ENCODE measurements around the gene LRG1. TPM values are rescaled to one million over a fixed set of nuclear protein-coding genes. Genes with fewer than 3 reads are reported as not detected.

Gene LRG1
- total RNA-seq, 1 experiment from 2014 or later = 0.08 TPM

DNA sequence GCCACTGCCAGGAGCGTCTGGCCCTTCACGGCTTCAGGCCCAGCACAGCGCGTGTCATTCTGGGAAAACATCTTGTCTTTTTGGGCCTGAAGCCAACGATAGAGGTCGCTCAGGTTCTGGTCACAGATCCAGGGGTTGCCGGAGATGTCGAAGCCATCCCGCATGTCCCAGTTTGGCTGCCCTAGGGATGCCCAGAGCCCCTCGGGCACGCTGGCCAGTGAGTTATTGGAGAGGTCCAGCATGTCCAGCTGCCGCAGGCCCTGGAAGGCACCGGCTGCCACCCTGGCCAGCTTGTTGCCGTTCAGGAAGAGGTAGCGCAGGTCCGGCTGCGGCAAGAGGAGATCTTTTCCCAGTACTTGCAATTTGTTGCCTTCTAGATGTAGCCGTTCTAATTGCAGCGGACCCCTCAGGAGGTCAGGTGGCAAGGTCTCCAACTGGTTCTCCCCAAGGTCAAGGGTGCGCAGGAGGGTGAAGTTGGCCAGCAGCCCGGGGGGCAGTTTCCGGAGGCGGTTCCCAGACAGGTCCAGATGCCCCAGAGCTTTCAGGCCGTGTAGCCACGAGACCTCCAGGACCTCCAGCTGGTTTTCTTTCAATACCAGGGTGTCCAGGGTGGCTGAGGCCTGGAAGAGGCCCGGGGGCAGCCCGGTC is 1.8 kb downstream of the LRG1 start:
- no TSS peak for BruUV-seq (replicated peaks)
- POLR2A ChIA-PET = interaction anchor here (0.5 kb wide), 1 partner anchor 67 kb away, joined by 3 read pairs; no protein-coding TSS in a partner anchor
- Histone ChIP-seq H3K9me3 (ENCODE audit: control insufficient read depth, insufficient read depth, low read depth, low read length) (no peaks in the 10 kb centered on the region), H3K27me3 (ENCODE audit: control insufficient read depth, insufficient read depth, low read length) (no peaks in the 10 kb centered on the region), H3K36me3 (ENCODE audit: control insufficient read depth, insufficient read depth, low read length) (no peaks in the 10 kb centered on the region), H3K4me1 (ENCODE audit: control insufficient read depth, insufficient read depth, low read length) (peaks cover 5% of the 10 kb centered on the region; the same call in 1 of the 2 replicates), H3K4me3 (ENCODE audit: low read depth in 2 of 2, low read length in 2 of 2) (no peak overlapping the region), H3K27ac (ENCODE audit: low read length) (no peak overlapping the region)
- CTCF ChIA-PET = interaction anchor here (0.5 kb wide), 1 partner anchor 12 kb away, joined by 3 read pairs; no protein-coding TSS in a partner anchor
- in situ Hi-C loops (cut with HindIII; ENCODE audit: low pct_unique_long_range_greater_than_20kb, low sequenced_read_pairs) = no loop called here
- TF ChIP-seq SIN3A (IDR thresholded peaks at IDR 0.05; ENCODE audit: borderline replicate concordance, insufficient read depth, low read depth, low read length) = no peak
- no peak for TF ChIP-seq TCF7L2 (IDR thresholded peaks at IDR 0.05; ENCODE audit: low read depth, low read length)
- TF ChIP-seq, protein P1, sequence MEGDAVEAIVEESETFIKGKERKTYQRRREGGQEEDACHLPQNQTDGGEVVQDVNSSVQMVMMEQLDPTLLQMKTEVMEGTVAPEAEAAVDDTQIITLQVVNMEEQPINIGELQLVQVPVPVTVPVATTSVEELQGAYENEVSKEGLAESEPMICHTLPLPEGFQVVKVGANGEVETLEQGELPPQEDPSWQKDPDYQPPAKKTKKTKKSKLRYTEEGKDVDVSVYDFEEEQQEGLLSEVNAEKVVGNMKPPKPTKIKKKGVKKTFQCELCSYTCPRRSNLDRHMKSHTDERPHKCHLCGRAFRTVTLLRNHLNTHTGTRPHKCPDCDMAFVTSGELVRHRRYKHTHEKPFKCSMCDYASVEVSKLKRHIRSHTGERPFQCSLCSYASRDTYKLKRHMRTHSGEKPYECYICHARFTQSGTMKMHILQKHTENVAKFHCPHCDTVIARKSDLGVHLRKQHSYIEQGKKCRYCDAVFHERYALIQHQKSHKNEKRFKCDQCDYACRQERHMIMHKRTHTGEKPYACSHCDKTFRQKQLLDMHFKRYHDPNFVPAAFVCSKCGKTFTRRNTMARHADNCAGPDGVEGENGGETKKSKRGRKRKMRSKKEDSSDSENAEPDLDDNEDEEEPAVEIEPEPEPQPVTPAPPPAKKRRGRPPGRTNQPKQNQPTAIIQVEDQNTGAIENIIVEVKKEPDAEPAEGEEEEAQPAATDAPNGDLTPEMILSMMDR (IDR thresholded peaks at IDR 0.05) = no peak
- no peak for TF ChIP-seq POLR2AphosphoS5 (IDR thresholded peaks at IDR 0.05; ENCODE audit: low read depth, low read length)
- TF ChIP-seq, protein P2, sequence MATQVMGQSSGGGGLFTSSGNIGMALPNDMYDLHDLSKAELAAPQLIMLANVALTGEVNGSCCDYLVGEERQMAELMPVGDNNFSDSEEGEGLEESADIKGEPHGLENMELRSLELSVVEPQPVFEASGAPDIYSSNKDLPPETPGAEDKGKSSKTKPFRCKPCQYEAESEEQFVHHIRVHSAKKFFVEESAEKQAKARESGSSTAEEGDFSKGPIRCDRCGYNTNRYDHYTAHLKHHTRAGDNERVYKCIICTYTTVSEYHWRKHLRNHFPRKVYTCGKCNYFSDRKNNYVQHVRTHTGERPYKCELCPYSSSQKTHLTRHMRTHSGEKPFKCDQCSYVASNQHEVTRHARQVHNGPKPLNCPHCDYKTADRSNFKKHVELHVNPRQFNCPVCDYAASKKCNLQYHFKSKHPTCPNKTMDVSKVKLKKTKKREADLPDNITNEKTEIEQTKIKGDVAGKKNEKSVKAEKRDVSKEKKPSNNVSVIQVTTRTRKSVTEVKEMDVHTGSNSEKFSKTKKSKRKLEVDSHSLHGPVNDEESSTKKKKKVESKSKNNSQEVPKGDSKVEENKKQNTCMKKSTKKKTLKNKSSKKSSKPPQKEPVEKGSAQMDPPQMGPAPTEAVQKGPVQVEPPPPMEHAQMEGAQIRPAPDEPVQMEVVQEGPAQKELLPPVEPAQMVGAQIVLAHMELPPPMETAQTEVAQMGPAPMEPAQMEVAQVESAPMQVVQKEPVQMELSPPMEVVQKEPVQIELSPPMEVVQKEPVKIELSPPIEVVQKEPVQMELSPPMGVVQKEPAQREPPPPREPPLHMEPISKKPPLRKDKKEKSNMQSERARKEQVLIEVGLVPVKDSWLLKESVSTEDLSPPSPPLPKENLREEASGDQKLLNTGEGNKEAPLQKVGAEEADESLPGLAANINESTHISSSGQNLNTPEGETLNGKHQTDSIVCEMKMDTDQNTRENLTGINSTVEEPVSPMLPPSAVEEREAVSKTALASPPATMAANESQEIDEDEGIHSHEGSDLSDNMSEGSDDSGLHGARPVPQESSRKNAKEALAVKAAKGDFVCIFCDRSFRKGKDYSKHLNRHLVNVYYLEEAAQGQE (IDR thresholded peaks at IDR 0.05; ENCODE audit: insufficient read depth in 1 of 2, low read depth in 2 of 2, low read length in 1 of 2) = no peak
- intact Hi-C loops (cut with micrococcal nuclease; ENCODE audit: unreplicated experiment) = no loop called here
- DNase-seq (ENCODE audit: low read depth, low spot score) = no peak
- no peak for ATAC-seq

DNA sequence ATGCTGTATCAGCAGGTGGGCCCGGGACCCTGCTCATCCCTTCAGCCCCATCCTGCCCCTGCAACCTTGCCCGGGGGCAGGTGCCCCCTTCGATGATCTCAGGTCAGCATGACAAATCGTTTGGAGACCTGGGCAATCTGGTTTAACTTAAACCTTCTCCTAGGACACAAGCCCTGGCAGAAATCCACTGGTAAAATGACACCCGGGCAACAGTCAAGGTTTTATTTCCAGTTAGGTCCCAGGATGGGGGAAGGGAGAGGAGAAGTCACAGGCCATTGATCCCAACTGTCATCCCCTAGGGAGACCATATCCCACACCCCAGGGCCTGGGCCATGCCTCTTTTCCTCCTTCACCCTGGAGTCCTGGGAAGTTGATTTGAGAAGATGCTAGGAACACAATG is 3.0 kb downstream of the LRG1 start:
- Histone ChIP-seq H3K36me3 (ENCODE audit: control insufficient read depth, insufficient read depth, low read length) (no peaks in the 10 kb centered on the region), H3K4me1 (ENCODE audit: control insufficient read depth, insufficient read depth, low read length) (peaks cover 5% of the 10 kb centered on the region; the same call in 1 of the 2 replicates), H3K9me3 (ENCODE audit: control insufficient read depth, insufficient read depth, low read depth, low read length) (no peaks in the 10 kb centered on the region), H3K4me3 (ENCODE audit: low read depth in 2 of 2, low read length in 2 of 2) (no peak overlapping the region), H3K27me3 (ENCODE audit: control insufficient read depth, insufficient read depth, low read length) (no peaks in the 10 kb centered on the region), H3K27ac (ENCODE audit: low read length) (no peak overlapping the region)
- TF ChIP-seq TCF7L2 (IDR thresholded peaks at IDR 0.05; ENCODE audit: low read depth, low read length) (no peak), POLR2AphosphoS5 (IDR thresholded peaks at IDR 0.05; ENCODE audit: low read depth, low read length) (no peak), SIN3A (IDR thresholded peaks at IDR 0.05; ENCODE audit: borderline replicate concordance, insufficient read depth, low read depth, low read length) (no peak)
- TF ChIP-seq, protein P1 (IDR thresholded peaks at IDR 0.05) = no peak
- TF ChIP-seq, protein P2 (IDR thresholded peaks at IDR 0.05; ENCODE audit: insufficient read depth in 1 of 2, low read depth in 2 of 2, low read length in 1 of 2) = no peak
- DNase-seq (ENCODE audit: low read depth, low spot score) (no peak), ATAC-seq (no peak)
- intact Hi-C loops (cut with micrococcal nuclease; ENCODE audit: unreplicated experiment) (no loop called here), in situ Hi-C loops (cut with HindIII; ENCODE audit: low pct_unique_long_range_greater_than_20kb, low sequenced_read_pairs) (no loop called here)
- POLR2A ChIA-PET = no interaction called here
- CTCF ChIA-PET = no interaction called here
- BruUV-seq (replicated peaks) = no TSS peak
